Caki2 (cell line): ENCODE measurements around the gene GLE1. TPM values are rescaled to one million over a fixed set of nuclear protein-coding genes. Genes with fewer than 3 reads are reported as not detected.

ENCODE experiments used
- DNase-seq: peaks from one replicate; pipeline ENCODE4 v3.0.0-alpha.2; 2015; ENCODE audit warnings: low read depth
- in situ Hi-C: cut with HindIII; loops from 2 replicates; pipeline ENCODE4 v1.10.0; 2016; ENCODE audit warnings: low sequenced_read_pairs, low pct_unique_long_range_greater_than_20kb, mixed read lengths
- total RNA-seq: library from RNA; depleted of rRNA; stranded (reverse); fragments of >200 nt; shearing (Covaris generic); gene quantifications from 2 replicates; pipeline ENCODE4 v1.2.3, GENCODE V29; 2014; ENCODE audit warnings: low replicate concordance; rRNA removed

GLE1 gene
- 42.4 and 45.8 TPM in 2 replicates for total RNA-seq

DNA sequence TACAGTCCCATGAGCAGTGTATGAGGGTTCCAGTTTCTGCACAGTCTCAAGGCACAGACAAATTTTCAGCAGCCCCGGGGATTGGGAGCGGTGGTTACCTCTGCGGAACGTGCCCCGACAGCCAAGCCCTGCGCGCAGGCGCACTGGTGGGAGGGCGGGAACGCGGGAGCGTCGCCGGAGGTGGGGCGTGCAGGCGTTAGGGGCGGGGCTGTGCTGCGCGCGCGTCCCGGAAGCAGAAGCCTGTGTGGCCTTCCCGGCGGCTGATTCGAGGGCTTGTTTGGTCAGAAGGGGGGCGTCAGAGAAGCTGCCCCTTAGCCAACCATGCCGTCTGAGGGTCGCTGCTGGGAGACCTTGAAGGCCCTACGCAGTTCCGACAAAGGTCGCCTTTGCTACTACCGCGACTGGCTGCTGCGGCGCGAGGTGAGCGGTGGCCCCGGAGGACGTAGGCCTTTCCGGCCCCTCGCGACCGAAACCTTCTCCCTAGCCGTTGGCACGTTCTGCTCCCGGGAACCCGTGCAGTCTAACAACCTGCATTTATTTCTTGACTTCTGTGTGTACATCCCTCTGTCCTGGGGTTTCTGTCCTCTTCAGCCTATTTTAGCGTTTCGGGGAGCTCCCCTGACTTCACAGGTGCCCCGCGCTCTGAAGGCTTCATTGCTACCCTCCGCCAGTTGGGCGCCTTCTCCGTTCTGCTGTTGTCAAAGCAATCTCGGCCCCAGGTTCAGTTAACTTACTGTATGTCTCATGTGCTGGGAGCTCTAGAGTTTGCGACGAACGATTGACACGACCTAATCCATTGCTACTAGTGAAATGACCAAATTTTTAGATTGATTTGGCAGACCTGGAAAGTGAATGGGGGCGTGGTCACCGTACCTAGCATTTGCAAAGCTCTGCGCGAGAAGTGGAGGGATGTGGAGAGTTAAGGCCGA is at the start of gene GLE1:
TSS of gene GLE1 (plus strand) at position 235 of the 929 bp plus-strand sequence. CDS start at position 322, 87 bp downstream.
- peak; percentile 81 for DNase-seq
- in situ Hi-C loops, result no loop called here

GRCh38 chr9:128454991-128455390 is 49.5 kb upstream of the GLE1 start:
- in situ Hi-C loops, result no loop called here
- DNase-seq, result peak; percentile 18

DNA sequence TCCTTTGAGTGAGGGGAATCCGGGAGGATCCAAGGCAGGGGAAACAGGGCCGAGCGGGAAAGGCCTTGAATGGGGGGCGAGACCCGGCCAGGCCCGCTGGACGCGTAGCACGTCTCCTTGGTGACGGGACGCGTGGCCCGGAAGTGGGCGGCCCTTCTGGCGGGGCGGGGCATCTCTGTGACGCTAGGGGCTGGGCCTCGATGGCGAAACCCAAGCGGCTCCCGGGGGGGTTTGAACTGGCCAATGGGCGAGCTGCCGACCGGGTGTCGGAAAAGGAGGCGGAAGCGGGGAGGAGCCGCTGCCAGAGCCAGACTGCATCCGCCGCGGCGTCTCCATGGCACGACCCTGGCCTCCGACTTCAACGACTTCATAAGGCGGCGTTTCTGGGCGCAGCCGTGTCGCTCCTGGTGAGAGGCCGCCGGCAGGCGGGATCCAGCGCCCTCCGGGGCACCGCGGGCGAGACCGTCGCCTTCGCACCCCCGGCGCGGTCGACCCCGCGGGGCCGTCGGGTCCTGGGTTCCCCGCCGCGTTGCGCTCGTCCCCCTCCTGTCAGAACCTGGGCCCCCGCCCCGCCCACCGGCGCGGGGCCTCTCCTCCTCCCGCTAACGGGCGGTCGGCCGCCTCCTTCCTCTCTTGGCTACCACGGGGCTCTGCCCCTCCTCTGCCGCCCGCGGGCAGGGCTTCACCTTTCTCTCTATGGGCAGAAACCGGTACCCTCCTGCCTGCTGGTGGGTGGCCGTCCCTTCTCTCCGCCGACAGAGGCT is 48.5 kb upstream of the GLE1 start, which contains the start of gene ODF2:
TSS of gene ODF2 (plus strand) at position 158 of the 764 bp plus-strand sequence. CDS start at position 244, 86 bp downstream.
- peak; percentile 94 for DNase-seq
- in situ Hi-C loops, result no loop called here

GRCh38 chr9:128456613-128457061 is 47.9 kb upstream of the GLE1 start:
- peak; percentile 68 for DNase-seq
- in situ Hi-C loops, result no loop called here

- in situ Hi-C loops, result no loop called here
- no peak for DNase-seq
Observed at GRCh38 chr9:128457207-128457606, 47.3 kb upstream of the GLE1 start.

GRCh38 chr9:128459011-128459410 is 45.5 kb upstream of the GLE1 start:
- DNase-seq, result no peak
- in situ Hi-C loops, result no loop called here

DNA sequence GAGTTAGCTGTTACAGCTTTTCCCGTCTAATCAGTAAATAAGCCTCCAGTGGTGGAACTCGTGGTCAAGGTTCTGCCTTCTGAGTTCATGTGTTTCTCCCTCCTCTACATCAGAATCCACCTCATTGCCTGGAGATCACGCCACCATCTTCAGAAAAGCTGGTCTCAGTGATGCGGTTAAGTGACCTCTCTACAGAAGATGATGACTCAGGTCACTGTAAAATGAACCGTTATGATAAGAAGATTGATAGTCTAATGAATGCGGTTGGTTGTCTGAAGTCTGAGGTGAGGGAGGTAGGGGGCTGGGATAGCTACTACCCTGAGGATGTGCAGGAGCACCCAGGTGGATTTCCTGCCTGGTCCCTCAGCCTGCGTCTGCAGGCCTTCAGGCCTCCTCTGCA is 35.4 kb upstream of the GLE1 start:
- in situ Hi-C loops, result no loop called here
- no peak for DNase-seq

- in situ Hi-C loops, result no loop called here
Observed at GRCh38 chr9:128470560-128470959, 34.0 kb upstream of the GLE1 start.

DNA sequence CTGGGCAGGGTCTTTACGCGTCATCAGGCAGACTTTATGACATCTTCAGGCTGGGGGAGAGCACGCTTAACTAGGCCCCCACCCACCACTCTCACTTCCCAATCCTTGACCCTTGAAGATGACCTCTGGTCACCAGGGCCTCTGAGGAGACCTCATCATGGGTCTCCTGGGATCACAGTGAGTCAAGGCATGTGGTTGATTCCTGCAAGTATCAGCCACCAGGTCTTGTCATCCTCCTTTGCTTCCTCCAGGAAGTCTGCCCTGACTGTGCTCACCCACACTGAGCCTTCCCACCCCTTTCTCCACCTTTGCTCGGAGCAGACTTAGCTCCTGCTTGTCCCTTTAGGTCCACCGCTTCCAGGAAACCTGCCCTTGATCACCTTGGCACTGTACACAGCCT is 31.4 kb upstream of the GLE1 start:
- DNase-seq, result no peak
- in situ Hi-C loops, result no loop called here

More at GRCh38 chr9:128470560-128470959, 34.0 kb upstream of the GLE1 start:
- no peak for DNase-seq

DNA sequence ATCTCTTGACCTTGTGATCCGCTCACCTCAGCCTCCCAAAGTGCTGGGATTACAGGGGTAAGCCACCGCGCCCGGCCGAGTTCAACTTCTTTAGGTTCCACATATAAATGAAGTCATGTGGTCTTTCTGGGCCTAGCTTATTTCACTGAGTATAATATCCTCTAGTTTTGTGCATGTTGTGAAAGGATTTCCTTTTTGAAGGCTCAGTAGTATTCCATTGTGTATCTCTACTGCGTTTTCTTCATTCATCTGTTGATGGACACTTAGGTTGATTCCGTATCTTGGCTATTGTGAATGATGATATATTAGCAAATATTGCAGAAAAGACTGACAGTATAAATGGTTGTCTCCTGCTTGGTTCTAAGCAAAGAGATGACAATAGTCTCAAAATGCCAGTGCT is 28.7 kb upstream of the GLE1 start:
- in situ Hi-C loops, result no loop called here

GRCh38 chr9:128479262-128479661 is 25.3 kb upstream of the GLE1 start:
- DNase-seq, result no peak
- in situ Hi-C loops, result no loop called here

More for the DNA sequence above, 28.7 kb upstream of the GLE1 start:
- no peak for DNase-seq

DNA sequence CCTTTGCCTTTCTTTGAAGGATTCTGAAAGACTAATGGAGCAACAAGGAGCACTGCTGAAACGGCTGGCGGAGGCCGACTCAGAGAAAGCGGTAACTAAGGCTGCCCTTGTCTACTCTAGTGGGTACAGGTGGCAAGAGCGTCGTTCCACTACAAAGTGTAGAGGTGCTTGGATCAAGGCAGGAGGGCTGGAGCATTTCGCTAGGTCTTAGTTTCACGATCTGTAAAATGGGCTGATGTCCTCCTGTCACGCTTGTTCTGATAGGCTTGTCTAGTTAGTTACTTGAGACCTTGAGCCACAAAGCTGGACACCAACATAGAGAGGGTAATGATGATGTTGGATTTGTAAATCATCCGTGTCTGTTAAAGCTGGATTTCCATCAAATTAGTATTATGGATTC is 23.0 kb upstream of the GLE1 start:
- no peak for DNase-seq
- in situ Hi-C loops, result no loop called here

DNA sequence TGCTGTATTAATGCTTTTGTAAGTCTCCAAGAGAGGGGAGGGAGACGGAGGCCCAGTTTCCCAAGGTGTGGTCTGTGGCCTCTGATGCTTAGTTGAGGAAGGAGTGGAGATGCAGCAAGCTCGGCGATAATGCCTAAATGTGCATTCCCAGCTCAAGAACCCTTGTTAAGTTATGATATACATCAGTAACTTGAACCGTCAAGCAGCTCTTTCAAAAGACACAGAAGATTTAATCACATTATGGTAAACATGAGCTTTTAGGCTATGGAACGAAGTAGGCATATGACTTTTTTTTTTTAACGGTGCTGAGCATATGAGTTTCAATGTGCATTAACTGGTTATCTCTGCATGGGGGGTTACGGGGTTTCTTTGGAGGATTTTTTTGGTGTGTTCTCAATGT is 22.3 kb upstream of the GLE1 start:
- in situ Hi-C loops, result no loop called here
- DNase-seq, result no peak

DNA sequence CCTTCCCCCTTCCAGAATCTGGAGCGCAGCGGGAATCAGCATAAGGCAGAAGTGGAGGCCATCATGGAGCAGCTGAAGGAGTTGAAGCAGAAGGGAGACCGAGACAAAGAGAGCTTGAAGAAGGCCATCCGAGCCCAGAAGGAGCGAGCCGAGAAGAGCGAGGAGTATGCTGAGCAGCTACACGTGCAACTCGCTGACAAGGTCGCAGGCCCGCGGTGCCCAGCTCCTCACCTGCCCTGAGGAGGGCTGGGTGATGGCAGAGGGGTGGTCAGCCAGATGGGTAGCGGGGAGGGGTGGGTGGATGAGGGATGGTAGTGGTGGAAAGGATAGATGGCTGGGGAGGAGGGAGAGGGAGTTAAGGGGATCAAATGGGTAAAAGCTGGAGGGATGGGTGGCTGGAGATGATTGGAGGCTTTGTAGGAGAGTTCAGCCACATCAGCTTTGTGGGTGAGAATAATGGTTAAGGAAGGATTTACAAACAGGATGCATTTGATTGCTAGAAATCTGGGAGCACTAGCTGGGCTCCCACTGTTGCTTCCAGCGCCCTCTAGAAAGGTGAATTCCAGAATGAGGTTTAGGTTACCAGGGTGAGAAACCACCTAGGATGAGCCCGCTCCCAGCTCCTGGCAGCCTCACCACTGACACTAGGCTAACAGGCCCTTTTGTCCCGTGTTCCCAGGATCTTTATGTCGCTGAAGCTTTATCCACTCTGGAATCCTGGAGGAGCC is 19.7 kb upstream of the GLE1 start:
- DNase-seq, result no peak
- in situ Hi-C loops, result no loop called here

DNA sequence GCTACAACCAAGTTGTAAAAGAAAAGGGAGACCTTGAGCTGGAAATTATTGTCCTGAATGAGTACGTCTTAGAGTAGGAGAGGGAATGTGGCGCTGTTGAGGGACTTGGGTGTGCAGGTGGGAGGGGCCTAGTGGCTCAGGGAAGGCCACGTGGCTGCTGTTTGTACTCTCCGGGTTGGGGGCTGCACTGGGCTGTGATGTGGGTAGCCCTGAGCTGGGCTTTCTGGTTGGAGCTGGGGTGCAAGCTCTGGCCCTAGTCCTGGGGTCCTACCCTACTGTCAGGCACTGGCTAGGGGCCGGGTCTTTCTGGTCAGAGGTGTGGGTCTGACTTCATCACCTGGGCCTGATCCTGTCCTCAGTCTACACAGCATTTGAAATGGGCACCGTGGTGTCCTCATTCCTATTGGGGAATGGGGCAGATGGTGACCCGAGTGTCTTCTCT is 19.1 kb upstream of the GLE1 start:
- in situ Hi-C loops, result no loop called here
- DNase-seq, result no peak

DNA sequence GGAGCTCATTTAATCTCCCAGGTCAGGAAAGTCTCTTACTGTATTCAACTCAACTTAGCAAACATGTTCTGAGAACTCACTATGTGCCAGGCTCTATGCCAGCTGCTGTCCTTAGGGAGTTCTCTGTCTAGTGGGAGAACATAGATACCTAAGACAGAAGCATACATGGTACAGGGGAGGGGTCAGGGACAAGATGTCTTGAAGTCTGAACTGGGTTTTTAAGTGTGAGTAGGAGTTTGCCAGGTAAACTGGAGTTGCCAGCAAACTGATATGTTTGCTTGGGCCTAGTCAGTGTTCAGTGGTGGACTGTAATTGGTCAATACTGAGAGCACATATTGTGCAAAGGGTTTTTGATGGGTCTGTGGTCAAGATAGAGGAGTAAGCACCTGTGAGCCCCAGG is 18.3 kb upstream of the GLE1 start:
- in situ Hi-C loops, result no loop called here
- no peak for DNase-seq

- in situ Hi-C loops, result no loop called here
- no peak for DNase-seq
Observed at GRCh38 chr9:128493424-128493823, 11.1 kb upstream of the GLE1 start.

GRCh38 chr9:128494108-128494745 is 10.3 kb upstream of the GLE1 start:
- DNase-seq, result no peak
- in situ Hi-C loops, result no loop called here
